HEK293 (cell line): Measurements from ENCODE around the gene OR7G1.

Experiments used
- EGR2 ChIP-seq: fragments of 450-650 bp; formaldehyde crosslinking; IDR thresholded peaks from 2 replicates; pipeline ENCODE4 v1.5.1; 2016; ENCODE audit warnings: low read depth, missing biosample characterization, missing genetic modification characterization
- GFI1B ChIP-seq: fragments of 450-650 bp; formaldehyde crosslinking; IDR thresholded peaks from 2 replicates; pipeline ENCODE4 v1.5.1; 2016; ENCODE audit warnings: missing biosample characterization, missing genetic modification characterization
- GLIS2 ChIP-seq: fragments of 450-650 bp; formaldehyde crosslinking; IDR thresholded peaks from 2 replicates; pipeline ENCODE4 v1.5.1; 2016; ENCODE audit warnings: missing biosample characterization, missing genetic modification characterization
- HOXD13 ChIP-seq: sonication (generic); formaldehyde crosslinking; IDR thresholded peaks from 2 replicates; pipeline ENCODE4 v1.8.0; 2022; ENCODE audit warnings: missing genetic modification reagents, borderline replicate concordance
- IKZF3 ChIP-seq: fragments of 450-650 bp; IDR thresholded peaks from 2 replicates; pipeline ENCODE4 v1.5.0; 2018; ENCODE audit warnings: missing biosample characterization, mild to moderate bottlenecking, missing genetic modification characterization, moderate library complexity
- KLF16 ChIP-seq: fragments of 450-650 bp; formaldehyde crosslinking; IDR thresholded peaks from 2 replicates; pipeline ENCODE4 v1.5.1; 2017; ENCODE audit warnings: missing biosample characterization, missing genetic modification characterization
- PRDM1 ChIP-seq: fragments of 450-650 bp; formaldehyde crosslinking; IDR thresholded peaks from 2 replicates; pipeline ENCODE4; 2016; ENCODE audit warnings: missing biosample characterization, missing genetic modification characterization
- SP7 ChIP-seq: fragments of 450-650 bp; formaldehyde crosslinking; IDR thresholded peaks from 2 replicates; pipeline ENCODE4 v1.5.1; 2016; ENCODE audit warnings: missing biosample characterization, missing genetic modification characterization
- ZEB2 ChIP-seq: fragments of 450-650 bp; formaldehyde crosslinking; IDR thresholded peaks from 2 replicates; pipeline ENCODE4 v1.5.1; 2016; ENCODE audit warnings: missing biosample characterization, missing genetic modification characterization
- ZNF10 ChIP-seq: fragments of 450-650 bp; formaldehyde crosslinking; IDR thresholded peaks from 2 replicates; pipeline ENCODE4 v1.5.1; 2017; ENCODE audit warnings: missing biosample characterization, missing genetic modification characterization
- ZNF132 ChIP-seq: fragments of 450-650 bp; formaldehyde crosslinking; IDR thresholded peaks from 2 replicates; pipeline ENCODE4 v1.5.1; 2017; ENCODE audit warnings: missing biosample characterization, missing genetic modification characterization, borderline replicate concordance
- ZNF202 ChIP-seq: fragments of 450-650 bp; formaldehyde crosslinking; IDR thresholded peaks from 2 replicates; pipeline ENCODE4 v1.5.1; 2016; ENCODE audit warnings: missing biosample characterization, missing genetic modification characterization, borderline replicate concordance
- ZNF24 ChIP-seq: fragments of 450-650 bp; formaldehyde crosslinking; IDR thresholded peaks from 2 replicates; pipeline ENCODE4 v1.5.1; 2016; ENCODE audit warnings: missing biosample characterization, missing genetic modification characterization
- ZNF274 ChIP-seq, 2 experiments: fragments of 200-500 bp in 1 of 2; fragments of 450-650 bp in 1 of 2; sonication (Bioruptor generic) in 1 of 2; formaldehyde crosslinking in 1 of 2; IDR thresholded peaks; 2 replicates each; pipeline versions ENCODE4 v1.5.1 to v1.6.1; 2014 to 2016; ENCODE audit warnings: borderline replicate concordance in 1 of 2, inconsistent platforms in 1 of 2, low read length in 1 of 2, missing biosample characterization in 1 of 2, missing genetic modification characterization in 1 of 2
- ZNF292 ChIP-seq: fragments of 450-650 bp; formaldehyde crosslinking; IDR thresholded peaks from 2 replicates; pipeline ENCODE4 v1.5.1; 2016; ENCODE audit warnings: low read depth, missing biosample characterization, missing genetic modification characterization, borderline replicate concordance
- ZNF366 ChIP-seq: fragments of 450-650 bp; formaldehyde crosslinking; conservative IDR thresholded peaks from 2 replicates; pipeline ENCODE4 v1.5.1; 2016; ENCODE audit warnings: missing biosample characterization, missing genetic modification characterization
- ZNF747 ChIP-seq: fragments of 450-650 bp; formaldehyde crosslinking; IDR thresholded peaks from 2 replicates; pipeline ENCODE4 v1.5.1; 2016; ENCODE audit warnings: missing biosample characterization, missing genetic modification characterization
- ZNF76 ChIP-seq: fragments of 450-650 bp; formaldehyde crosslinking; IDR thresholded peaks from 2 replicates; pipeline ENCODE4; 2016; ENCODE audit warnings: low read depth, missing biosample characterization, missing genetic modification characterization, borderline replicate concordance
- ZNF785 ChIP-seq: fragments of 450-650 bp; formaldehyde crosslinking; IDR thresholded peaks from 2 replicates; pipeline ENCODE4 v1.5.1; 2016; ENCODE audit warnings: missing biosample characterization, missing genetic modification characterization
- TF ChIP-seq, protein P1 (sequence below): fragments of 450-650 bp; formaldehyde crosslinking; IDR thresholded peaks from 2 replicates; pipeline ENCODE4 v1.5.1; 2016; ENCODE audit warnings: missing biosample characterization, missing genetic modification characterization
- TF ChIP-seq, protein P2 (sequence below): fragments of 450-650 bp; formaldehyde crosslinking; IDR thresholded peaks from 2 replicates; pipeline ENCODE4 v1.5.1; 2017; ENCODE audit warnings: missing biosample characterization, missing genetic modification characterization
- TF ChIP-seq, protein P3 (sequence below): fragments of 450-650 bp; IDR thresholded peaks from 2 replicates; pipeline ENCODE4 v1.5.1; 2018; ENCODE audit warnings: missing biosample characterization, missing genetic modification characterization
- TF ChIP-seq, protein P4 (sequence below): fragments of 450-650 bp; formaldehyde crosslinking; IDR thresholded peaks from 2 replicates; pipeline ENCODE4 v1.5.1; 2017; ENCODE audit warnings: missing biosample characterization, missing genetic modification characterization
- TF ChIP-seq, protein P5 (sequence below): fragments of 450-650 bp; formaldehyde crosslinking; IDR thresholded peaks from 2 replicates; pipeline ENCODE4 v1.5.1; 2016; ENCODE audit warnings: missing biosample characterization, missing genetic modification characterization, low read depth
- TF ChIP-seq, protein P6 (sequence below): fragments of 450-650 bp; formaldehyde crosslinking; IDR thresholded peaks from 2 replicates; pipeline ENCODE4 v1.5.1; 2016; ENCODE audit warnings: missing biosample characterization, missing genetic modification characterization

Gene OR7G1

DNA sequence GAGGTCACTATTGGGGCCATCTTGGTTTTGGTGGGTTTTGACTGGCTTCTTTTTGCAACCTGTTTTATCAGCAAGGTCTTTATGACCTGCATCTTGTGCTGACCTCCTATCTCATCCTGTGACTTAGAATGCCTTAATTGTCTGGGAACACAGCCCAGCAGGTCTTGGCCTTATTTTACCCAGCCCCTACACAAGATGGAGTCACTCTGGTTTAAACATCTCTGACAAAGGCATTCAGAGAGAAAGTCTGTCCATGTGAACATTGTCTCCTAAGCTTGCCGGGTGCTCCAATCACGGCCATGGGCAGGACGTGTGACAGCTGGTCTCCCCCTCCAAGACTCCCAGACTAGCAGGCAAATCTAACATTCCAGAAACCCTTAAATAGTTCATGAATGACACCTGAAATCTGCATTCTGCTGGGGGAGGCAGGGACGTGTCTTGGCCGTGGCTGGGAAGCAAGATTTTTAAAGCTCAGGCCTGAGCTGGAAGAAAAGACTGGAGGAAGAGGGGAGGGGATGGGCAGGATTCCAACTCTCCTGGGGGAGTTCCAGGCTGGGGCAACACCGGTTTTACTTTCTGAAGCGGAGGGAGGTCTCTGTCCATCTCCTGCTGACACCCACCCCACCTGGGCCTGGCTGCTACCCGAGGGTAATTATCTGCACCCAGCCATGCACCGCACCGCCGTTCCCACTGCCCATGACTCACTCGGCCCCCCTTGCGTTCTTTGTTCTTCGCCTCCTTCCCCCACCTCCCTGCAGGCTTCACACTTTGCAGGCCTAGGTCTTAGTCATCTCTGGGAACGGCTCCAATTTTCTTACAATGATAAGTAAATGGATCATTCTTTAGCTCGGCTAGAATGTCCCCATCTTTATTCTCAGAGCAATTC, 40.3 kb downstream of the OR7G1 start (continued):
- TF ChIP-seq, protein P1, sequence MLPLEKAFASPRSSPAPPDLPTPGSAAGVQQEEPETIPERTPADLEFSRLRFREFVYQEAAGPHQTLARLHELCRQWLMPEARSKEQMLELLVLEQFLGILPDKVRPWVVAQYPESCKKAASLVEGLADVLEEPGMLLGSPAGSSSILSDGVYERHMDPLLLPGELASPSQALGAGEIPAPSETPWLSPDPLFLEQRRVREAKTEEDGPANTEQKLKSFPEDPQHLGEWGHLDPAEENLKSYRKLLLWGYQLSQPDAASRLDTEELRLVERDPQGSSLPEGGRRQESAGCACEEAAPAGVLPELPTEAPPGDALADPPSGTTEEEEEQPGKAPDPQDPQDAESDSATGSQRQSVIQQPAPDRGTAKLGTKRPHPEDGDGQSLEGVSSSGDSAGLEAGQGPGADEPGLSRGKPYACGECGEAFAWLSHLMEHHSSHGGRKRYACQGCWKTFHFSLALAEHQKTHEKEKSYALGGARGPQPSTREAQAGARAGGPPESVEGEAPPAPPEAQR (tag by site-specific recombination), result no peak
- 0 out of 2 replicates have a peak, but pooled peaks have one; percentile 67 for TF ChIP-seq ZNF24 (tag by site-specific recombination)
- TF ChIP-seq ZNF10, result peak; percentile 85
- no peak for TF ChIP-seq ZNF132 (tag by site-specific recombination)
- TF ChIP-seq GFI1B, result no peak
- TF ChIP-seq, protein P2, sequence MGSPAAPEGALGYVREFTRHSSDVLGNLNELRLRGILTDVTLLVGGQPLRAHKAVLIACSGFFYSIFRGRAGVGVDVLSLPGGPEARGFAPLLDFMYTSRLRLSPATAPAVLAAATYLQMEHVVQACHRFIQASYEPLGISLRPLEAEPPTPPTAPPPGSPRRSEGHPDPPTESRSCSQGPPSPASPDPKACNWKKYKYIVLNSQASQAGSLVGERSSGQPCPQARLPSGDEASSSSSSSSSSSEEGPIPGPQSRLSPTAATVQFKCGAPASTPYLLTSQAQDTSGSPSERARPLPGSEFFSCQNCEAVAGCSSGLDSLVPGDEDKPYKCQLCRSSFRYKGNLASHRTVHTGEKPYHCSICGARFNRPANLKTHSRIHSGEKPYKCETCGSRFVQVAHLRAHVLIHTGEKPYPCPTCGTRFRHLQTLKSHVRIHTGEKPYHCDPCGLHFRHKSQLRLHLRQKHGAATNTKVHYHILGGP (tag by site-specific recombination), result no peak
- TF ChIP-seq ZNF202 (tag by site-specific recombination), result no peak
- peak; percentile 31; the same call in 1 of the 2 replicates for TF ChIP-seq IKZF3 (tag by site-specific recombination)
- no peak for TF ChIP-seq ZNF274 (IDR thresholded peaks at IDR 0.05; ENCODE audit: low read length)
- TF ChIP-seq ZNF274 (tag by site-specific recombination; IDR thresholded peaks at IDR 0.05; ENCODE audit: borderline replicate concordance), result no peak
- no peak for TF ChIP-seq ZNF747 (tag by site-specific recombination)
- TF ChIP-seq, protein P3, sequence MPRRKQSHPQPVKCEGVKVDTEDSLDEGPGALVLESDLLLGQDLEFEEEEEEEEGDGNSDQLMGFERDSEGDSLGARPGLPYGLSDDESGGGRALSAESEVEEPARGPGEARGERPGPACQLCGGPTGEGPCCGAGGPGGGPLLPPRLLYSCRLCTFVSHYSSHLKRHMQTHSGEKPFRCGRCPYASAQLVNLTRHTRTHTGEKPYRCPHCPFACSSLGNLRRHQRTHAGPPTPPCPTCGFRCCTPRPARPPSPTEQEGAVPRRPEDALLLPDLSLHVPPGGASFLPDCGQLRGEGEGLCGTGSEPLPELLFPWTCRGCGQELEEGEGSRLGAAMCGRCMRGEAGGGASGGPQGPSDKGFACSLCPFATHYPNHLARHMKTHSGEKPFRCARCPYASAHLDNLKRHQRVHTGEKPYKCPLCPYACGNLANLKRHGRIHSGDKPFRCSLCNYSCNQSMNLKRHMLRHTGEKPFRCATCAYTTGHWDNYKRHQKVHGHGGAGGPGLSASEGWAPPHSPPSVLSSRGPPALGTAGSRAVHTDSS (tag by site-specific recombination), result no peak
- TF ChIP-seq HOXD13, result no peak
- TF ChIP-seq ZNF76, result peak; percentile 52; the same call in 1 of the 2 replicates
- TF ChIP-seq, protein P4, sequence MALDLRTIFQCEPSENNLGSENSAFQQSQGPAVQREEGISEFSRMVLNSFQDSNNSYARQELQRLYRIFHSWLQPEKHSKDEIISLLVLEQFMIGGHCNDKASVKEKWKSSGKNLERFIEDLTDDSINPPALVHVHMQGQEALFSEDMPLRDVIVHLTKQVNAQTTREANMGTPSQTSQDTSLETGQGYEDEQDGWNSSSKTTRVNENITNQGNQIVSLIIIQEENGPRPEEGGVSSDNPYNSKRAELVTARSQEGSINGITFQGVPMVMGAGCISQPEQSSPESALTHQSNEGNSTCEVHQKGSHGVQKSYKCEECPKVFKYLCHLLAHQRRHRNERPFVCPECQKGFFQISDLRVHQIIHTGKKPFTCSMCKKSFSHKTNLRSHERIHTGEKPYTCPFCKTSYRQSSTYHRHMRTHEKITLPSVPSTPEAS (tag by site-specific recombination), result no peak
- peak; percentile 74; the same call in 1 of the 2 replicates for TF ChIP-seq EGR2 (tag by site-specific recombination)
- TF ChIP-seq PRDM1, result no peak
- TF ChIP-seq, protein P5, sequence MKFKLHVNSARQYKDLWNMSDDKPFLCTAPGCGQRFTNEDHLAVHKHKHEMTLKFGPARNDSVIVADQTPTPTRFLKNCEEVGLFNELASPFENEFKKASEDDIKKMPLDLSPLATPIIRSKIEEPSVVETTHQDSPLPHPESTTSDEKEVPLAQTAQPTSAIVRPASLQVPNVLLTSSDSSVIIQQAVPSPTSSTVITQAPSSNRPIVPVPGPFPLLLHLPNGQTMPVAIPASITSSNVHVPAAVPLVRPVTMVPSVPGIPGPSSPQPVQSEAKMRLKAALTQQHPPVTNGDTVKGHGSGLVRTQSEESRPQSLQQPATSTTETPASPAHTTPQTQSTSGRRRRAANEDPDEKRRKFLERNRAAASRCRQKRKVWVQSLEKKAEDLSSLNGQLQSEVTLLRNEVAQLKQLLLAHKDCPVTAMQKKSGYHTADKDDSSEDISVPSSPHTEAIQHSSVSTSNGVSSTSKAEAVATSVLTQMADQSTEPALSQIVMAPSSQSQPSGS, result no peak
- peak; percentile 91 for TF ChIP-seq SP7 (tag by site-specific recombination)
- TF ChIP-seq ZNF292 (tag by site-specific recombination), result no peak
- peak; percentile 72 for TF ChIP-seq ZNF366 (tag by site-specific recombination)
- no peak for TF ChIP-seq ZNF785 (tag by site-specific recombination)
- TF ChIP-seq, protein P6, sequence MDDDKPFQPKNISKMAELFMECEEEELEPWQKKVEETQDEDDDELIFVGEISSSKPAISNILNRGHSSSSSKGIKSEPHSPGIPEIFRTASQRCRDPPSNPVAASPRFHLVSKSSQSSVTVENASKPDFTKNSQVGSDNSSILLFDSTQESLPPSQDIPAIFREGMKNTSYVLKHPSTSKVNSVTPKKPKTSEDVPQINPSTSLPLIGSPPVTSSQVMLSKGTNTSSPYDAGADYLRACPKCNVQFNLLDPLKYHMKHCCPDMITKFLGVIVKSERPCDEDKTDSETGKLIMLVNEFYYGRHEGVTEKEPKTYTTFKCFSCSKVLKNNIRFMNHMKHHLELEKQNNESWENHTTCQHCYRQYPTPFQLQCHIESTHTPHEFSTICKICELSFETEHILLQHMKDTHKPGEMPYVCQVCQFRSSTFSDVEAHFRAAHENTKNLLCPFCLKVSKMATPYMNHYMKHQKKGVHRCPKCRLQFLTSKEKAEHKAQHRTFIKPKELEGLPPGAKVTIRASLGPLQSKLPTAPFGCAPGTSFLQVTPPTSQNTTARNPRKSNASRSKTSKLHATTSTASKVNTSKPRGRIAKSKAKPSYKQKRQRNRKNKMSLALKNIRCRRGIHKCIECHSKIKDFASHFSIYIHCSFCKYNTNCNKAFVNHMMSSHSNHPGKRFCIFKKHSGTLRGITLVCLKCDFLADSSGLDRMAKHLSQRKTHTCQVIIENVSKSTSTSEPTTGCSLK (tag by site-specific recombination), result no peak
- peak; percentile 61; the same call in 1 of the 2 replicates for TF ChIP-seq KLF16 (tag by site-specific recombination)
- TF ChIP-seq ZEB2 (tag by site-specific recombination), result peak; percentile 90
- TF ChIP-seq GLIS2 (tag by site-specific recombination), result peak; percentile 94
